HT-29 (cell line): ENCODE measurements around the gene NT5DC4. TPM values are rescaled to one million over a fixed set of nuclear protein-coding genes. Genes with fewer than 3 reads are reported as not detected.
A peak's percentile ranks its signal among the peaks of the same experiment; 100 is the strongest.

ENCODE experiments used
- DNase-seq: peaks from one replicate; pipeline ENCODE4 v3.0.0-alpha.2; 2015; ENCODE audit warnings: low spot score
- total RNA-seq: library from RNA; depleted of rRNA; stranded (reverse); fragments of >200 nt; shearing (Covaris generic); gene quantifications from 2 replicates; pipeline ENCODE4 v1.2.3, GENCODE V29; 2014

Gene NT5DC4
- total RNA-seq, 1 experiment from 2014 or later, result 1.4 TPM

- DNase-seq, result no peak
These were observed 31.8 kb downstream of the NT5DC4 start for GRCh38 chr2:112752667-112753066.

- DNase-seq, result no peak
These were observed 33.7 kb downstream of the NT5DC4 start for GRCh38 chr2:112754564-112754963.

- no peak for DNase-seq
These were observed 34.6 kb downstream of the NT5DC4 start for GRCh38 chr2:112755444-112755843.

- DNase-seq, result no peak
These were observed 35.4 kb downstream of the NT5DC4 start for GRCh38 chr2:112756207-112756606.

- DNase-seq, result no peak
These were observed 36.4 kb downstream of the NT5DC4 start for GRCh38 chr2:112757265-112757664.

GRCh38 chr2:112758711-112759110 is 37.9 kb downstream of the NT5DC4 start:
- DNase-seq, result no peak

GRCh38 chr2:112760149-112760548 is 39.3 kb downstream of the NT5DC4 start:
- DNase-seq, result no peak

GRCh38 chr2:112762276-112762675 is 41.5 kb downstream of the NT5DC4 start:
- no peak for DNase-seq

GRCh38 chr2:112764071-112765044 is 43.5 kb downstream of the NT5DC4 start, which contains the start of gene CKAP2L:
Gene CKAP2L (minus strand): TSS chr2:112764609. CDS start chr2:112764598, 11 bp downstream.
- peak; percentile 96 for DNase-seq

- DNase-seq, result no peak
These were observed 44.4 kb downstream of the NT5DC4 start for GRCh38 chr2:112765251-112765650.

- no peak for DNase-seq
These were observed 47.0 kb downstream of the NT5DC4 start for GRCh38 chr2:112767693-112768330.

- no peak for DNase-seq
These were observed 47.6 kb downstream of the NT5DC4 start for GRCh38 chr2:112768432-112768831.

GRCh38 chr2:112772322-112772721 is 51.5 kb downstream of the NT5DC4 start:
- DNase-seq, result no peak

GRCh38 chr2:112772911-112773475 is 52.2 kb downstream of the NT5DC4 start:
- DNase-seq, result no peak

- DNase-seq, result no peak
These were observed 52.7 kb downstream of the NT5DC4 start for GRCh38 chr2:112773556-112773955.

- DNase-seq, result no peak
These were observed 53.9 kb downstream of the NT5DC4 start for GRCh38 chr2:112774536-112775285.

- DNase-seq, result no peak
These were observed 55.3 kb downstream of the NT5DC4 start for GRCh38 chr2:112776113-112776512.

- DNase-seq, result no peak
These were observed 56.2 kb downstream of the NT5DC4 start for GRCh38 chr2:112777036-112777435.

GRCh38 chr2:112779598-112779997 is 58.8 kb downstream of the NT5DC4 start:
- no peak for DNase-seq

GRCh38 chr2:112782234-112782799 is 61.5 kb downstream of the NT5DC4 start:
- no peak for DNase-seq

GRCh38 chr2:112783187-112783714 is 62.4 kb downstream of the NT5DC4 start:
- no peak for DNase-seq
